Cerebellar cortex (tissue), 1 donor: Measurements from ENCODE around the gene CPEB3.
"Not testable (repeated sequence)": the region's sequence is repeated elsewhere in the genome, so short reads cannot be mapped to it uniquely, and the experiment has no call there.

Source experiments
- DNase-seq: peaks from one replicate; pipeline ENCODE4 v3.0.0-alpha.2; 2015; ENCODE audit warnings: low spot score

Gene CPEB3

GRCh38 chr10:92267343-92267742 lies 23.5 kb downstream of the CPEB3 start:
- DNase-seq, result no peak

- DNase-seq, result no peak
Observed at GRCh38 chr10:92265687-92266258, 25.1 kb downstream of the CPEB3 start.

DNA sequence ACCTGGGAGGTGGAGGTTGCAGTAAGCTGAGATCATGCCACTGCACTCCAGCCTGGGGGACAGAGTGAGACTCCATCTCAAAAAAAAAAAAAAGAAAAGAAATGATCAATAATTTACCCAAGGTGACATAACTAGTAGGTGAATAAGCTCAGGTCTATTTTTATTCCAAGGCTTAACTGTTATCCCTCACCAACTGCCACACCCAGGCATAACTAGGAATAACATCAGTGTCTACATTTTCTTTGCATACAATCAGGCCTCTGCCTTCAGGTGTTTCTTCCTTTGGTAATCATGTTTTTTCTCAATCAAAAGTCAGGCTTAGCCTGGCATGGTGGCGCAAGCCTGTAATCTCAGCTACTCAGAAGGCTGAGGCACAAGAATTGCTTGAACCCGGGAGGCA lies 26.6 kb downstream of the CPEB3 start:
- no peak for DNase-seq

DNA sequence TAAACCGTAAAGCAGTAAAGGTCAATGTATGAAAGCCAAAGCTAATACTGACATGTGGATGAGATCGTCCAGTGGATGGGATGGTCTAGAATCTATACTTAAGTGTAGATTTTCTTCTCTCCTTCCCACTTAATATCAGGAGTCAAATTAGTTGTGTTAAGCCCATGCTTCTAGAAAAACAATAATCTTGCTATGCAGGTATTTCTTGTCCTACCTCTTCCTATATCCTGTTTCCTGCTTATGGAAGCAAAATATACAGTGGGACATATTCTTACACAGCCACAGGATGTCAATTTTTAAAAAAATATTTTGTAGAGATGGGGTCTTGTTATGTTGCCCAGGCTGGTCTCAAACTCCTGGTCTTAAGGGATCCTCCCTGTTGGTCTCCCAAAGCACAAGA lies 27.5 kb downstream of the CPEB3 start:
- no peak for DNase-seq

GRCh38 chr10:92248566-92248965 lies 42.3 kb downstream of the CPEB3 start:
- no peak for DNase-seq

GRCh38 chr10:92244796-92245195 lies 46.1 kb downstream of the CPEB3 start:
- DNase-seq, result no peak

GRCh38 chr10:92242910-92243671 lies 47.8 kb downstream of the CPEB3 start:
- peak; percentile 94 for DNase-seq

- peak; percentile 28 for DNase-seq
Observed at GRCh38 chr10:92242380-92242779, 48.5 kb downstream of the CPEB3 start.

- no peak for DNase-seq
Observed at GRCh38 chr10:92241501-92241900, 49.4 kb downstream of the CPEB3 start.

DNA sequence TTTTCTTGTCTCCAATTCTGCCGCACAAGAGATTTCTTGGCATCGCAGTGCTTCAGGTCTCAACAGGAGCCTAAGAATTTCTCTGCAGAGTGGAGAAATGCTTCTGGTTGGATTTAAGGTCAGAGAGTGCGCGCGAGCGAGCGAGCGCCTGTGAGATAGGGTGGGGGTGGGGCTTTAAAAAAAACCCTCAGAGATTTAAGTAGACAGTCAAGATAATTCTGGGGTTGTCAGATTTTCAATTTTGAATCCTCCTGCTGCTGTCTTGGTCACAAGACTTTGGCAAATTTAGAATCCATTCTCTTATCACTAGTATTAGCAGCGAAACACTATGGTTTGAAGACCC lies 49.7 kb downstream of the CPEB3 start:
- DNase-seq, result peak; percentile 79

DNA sequence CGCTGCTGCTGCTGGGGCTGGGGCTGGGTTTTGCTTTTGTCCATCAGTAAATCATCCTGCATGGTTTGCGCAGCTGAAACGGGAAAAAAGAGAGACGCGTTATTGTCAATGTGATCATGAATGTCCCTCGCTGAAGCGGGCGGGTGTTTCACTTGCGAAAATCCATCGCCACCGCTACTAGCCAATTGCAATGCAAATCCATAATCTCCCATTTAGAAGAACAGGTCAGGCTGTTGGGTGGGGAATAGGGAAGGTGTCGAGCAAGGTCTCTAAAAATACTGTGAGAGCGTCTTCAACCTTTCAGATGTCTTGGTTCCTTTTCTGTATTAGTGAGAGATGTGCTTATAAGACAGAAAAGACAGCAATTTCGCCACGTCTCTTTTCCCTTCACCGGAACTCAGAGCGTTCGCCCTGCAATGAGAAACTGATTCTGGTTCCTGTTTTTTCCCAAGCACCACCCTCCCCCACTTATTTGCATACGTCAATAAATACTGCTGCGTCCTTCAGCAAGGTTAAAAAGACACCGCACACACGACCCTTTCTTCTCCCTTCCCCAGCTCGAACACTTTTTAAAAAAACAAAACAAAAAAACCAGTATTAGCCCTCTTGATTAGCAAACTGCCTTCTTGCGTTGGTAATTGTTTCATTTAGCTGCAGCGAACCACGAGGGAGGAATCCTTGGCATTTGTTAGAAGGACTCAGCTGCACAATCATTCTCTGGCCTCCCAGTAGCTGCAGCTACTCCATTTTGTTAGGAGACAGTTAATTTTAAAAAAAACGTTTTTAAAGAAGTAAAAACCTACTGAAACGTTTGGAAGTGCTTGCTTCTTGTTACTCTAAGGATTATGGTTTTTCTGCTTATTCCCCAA lies 50.4 kb downstream of the CPEB3 start:
- DNase-seq, result peak; percentile 92

GRCh38 chr10:92239600-92240288 lies 51.1 kb downstream of the CPEB3 start:
- peak; percentile 31 for DNase-seq

DNA sequence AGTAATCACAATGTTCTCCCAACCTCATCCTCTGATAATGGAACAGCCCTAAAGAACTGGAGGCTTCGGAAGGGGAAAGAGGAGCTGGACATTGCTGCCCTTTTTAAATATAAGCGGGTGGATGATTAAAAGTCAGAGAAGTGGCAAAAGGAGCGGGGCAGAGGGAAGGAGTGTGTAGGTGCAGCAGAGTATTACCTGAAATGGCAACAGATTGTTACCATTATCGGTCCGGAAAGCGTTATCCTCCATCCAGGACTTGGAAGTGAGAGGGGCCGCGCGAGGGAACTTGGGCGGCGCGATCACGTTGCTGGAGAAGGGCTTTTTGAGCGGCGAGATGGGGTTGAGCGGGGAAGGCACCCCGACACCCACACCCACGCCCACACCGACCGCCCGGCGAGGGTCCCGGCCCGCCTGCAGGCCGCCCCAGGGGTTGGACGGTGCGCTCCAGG lies 51.7 kb downstream of the CPEB3 start:
- no peak for DNase-seq

DNA sequence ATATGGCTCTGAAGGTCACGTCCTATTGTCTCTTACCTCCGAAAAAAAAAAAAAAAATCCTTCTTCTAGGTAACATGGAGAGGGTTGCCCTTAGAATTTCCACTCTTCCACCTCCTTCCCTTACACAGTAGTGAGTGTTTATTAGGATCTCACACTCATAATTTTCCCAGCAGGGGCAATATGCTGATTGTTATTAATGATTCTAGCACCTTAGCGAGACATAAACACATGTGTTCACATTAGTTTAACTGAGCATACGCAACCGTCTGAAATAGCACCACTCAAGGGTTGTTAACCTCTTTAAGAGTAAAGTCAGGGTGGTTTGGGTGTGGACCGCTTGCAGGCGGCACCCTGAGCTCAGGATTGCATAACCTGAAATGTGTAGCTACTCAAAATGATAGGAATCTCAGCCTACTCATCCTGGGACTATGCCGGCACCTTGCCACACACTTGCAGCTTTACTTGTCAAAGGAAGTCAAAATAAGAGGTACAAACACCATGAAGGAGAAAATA lies 52.2 kb downstream of the CPEB3 start:
- peak; percentile 57 for DNase-seq

- peak; percentile 56 for DNase-seq
Observed at GRCh38 chr10:92238054-92238585, 52.8 kb downstream of the CPEB3 start.

DNA sequence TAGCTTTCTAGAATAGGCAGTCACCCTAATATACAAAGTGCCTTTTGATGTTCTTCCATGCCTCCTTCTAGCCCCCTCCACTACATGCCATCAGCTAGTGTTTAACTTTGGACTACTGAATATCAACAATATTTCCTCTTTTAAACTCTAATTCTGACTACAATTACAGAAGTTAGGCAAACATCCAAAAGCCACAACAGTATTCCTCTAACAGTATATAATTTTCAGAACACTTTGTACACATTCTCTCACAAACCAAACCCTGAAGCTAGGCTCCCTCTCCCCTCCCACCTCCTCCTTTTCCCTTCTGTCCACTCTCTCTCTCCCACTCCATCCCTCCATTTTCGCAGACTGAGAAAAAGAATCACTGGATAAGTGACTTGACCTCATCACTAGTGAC lies 59.7 kb downstream of the CPEB3 start:
- no peak for DNase-seq

DNA sequence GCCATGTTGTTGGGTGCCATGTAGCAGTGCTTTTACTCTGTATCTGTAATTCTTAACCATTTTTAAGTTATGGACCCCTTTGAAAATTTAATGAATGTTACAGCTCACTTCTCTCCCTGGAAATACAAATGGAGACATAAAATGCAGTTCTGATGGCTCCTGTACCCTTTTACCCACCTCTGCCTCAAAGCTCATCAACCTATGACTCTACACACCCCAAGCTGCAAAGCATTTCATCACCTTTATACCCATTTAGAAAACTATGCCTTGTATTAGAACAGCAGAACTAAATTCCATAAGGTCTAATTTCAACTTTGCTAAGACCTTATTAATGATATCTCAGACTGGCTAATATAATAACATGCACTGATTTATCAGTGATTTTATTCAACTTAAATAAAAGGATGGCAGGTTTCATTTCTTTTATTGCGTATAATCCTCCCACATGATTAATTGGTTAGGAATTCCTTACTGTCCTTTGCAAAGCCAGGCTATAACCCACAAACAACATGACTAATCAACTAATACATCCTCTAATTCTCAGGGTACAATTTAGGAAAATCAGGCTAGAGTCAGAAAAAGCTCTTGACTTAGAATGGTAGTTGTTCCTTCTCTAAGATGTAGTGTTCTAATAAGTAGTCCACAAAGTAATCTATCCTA lies 68.1 kb downstream of the CPEB3 start:
- no peak for DNase-seq

- DNase-seq, result no peak
Observed at GRCh38 chr10:92219559-92219958, 71.3 kb downstream of the CPEB3 start.

DNA sequence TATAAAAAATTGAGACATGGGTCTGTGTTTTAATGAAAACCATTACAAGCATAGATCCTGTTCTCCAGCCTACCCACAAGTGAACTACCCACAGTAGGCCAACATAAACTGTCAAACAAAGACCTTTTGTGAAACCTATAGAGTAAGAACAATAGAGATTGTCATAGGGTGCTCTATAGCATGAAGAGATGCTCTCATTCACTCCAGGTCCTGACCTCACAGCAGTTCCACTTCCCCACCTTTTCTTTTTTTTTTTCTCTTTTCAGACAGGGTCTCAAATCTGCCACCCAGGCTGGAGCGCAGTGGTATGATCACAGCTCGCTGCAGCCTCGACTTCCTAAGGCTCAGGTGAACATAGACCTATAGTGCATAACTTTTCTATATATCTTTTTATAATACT lies 72.3 kb downstream of the CPEB3 start:
- no peak for DNase-seq

DNA sequence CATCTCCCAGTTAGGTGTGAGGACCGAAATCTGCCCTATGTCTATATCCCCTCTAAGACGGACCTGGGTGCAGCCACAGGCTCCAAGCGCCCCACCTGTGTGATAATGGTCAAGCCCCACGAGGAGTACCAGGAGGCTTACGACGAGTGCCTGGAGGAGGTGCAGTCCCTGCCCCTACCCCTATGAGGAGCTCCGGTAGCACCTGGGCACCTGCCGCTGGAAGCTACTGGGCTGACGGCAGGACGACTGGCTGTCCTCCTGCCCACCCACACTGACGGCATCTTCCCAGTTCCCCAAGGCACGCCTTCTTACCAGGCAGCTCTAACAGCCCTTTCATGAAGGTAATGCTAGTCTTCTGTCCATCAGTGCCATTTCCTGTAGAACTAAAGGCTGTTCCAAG lies 74.3 kb downstream of the CPEB3 start:
- DNase-seq, result peak; percentile 23

GRCh38 chr10:92215222-92215621 lies 75.7 kb downstream of the CPEB3 start:
- not testable (repeated sequence) for DNase-seq
